ENCODE measurements around the gene ALKBH6. TPM values are rescaled to one million over a fixed set of nuclear protein-coding genes. Genes with fewer than 3 reads are reported as not detected.

Gene ALKBH6
- total and polyA plus RNA-seq, 12 donors = 7.9 to 18.9 (median 10.4) TPM

DNA sequence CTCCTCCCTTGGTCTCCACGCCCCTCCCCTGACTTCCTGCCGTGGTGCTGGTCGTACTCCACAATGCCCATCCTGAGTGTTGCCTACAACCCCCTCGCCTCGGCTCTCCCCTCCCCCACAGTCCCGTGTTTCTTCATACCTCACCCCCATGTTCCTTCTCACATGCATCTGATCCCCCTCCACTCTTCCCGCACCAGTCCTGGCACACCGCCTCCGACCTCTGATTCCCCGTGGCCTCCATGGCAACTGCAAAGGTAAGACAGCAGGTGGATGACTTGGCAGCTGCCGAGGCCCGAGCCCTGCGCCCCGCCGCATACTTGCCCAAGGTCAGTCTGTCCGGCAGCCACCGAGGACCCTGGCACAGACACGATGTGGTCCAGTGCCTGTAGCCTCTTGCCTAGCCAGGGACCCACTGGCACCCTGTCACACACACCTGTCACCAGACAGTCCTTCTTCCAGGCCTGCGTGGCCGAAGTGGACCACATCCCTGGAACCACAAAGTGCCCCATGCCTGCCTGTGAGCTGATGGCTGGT is 35.1 kb downstream of the ALKBH6 start:
- no peaks in the 10 kb centered on the region for H3K9me3 ChIP-seq
- TF ChIP-seq, protein P1, sequence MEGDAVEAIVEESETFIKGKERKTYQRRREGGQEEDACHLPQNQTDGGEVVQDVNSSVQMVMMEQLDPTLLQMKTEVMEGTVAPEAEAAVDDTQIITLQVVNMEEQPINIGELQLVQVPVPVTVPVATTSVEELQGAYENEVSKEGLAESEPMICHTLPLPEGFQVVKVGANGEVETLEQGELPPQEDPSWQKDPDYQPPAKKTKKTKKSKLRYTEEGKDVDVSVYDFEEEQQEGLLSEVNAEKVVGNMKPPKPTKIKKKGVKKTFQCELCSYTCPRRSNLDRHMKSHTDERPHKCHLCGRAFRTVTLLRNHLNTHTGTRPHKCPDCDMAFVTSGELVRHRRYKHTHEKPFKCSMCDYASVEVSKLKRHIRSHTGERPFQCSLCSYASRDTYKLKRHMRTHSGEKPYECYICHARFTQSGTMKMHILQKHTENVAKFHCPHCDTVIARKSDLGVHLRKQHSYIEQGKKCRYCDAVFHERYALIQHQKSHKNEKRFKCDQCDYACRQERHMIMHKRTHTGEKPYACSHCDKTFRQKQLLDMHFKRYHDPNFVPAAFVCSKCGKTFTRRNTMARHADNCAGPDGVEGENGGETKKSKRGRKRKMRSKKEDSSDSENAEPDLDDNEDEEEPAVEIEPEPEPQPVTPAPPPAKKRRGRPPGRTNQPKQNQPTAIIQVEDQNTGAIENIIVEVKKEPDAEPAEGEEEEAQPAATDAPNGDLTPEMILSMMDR (IDR thresholded peaks at IDR 0.05) = no peak
- H3K36me3 ChIP-seq = no peaks in the 10 kb centered on the region
- no peak overlapping the region for H3K4me3 ChIP-seq
- DNase-seq = no peak
- peaks cover 0 to 61% (median 24%) of the 10 kb centered on the region in 7 donors for H3K27me3 ChIP-seq
- no peaks in the 10 kb centered on the region for H3K4me1 ChIP-seq
- intact Hi-C loops (cut with DNase I) = no loop called here
- 63 to 65% methylated on average over 20 of the region's 20 CpGs for WGBS, 2 donors
- no peak for ATAC-seq
- H3K27ac ChIP-seq = no peak overlapping the region

DNA sequence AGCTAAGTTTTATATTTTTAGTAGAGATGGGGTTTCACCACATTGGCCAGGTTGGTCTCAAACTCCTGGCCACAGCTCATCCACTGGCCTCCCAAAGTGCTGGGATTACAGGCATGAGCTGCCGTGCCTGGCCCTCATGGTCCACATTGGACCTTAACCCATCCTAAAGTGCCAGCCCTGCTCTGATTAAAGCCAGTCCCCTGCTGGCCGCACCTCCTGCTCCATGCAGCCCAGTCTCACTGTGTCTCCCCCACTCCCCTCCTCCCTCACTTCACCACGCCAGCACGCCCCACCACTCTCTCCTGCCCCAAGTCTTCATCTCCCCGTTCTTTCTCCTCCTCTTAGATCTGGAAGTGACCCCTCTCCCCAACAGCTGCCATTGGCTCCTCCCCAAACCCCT is 35.7 kb downstream of the ALKBH6 start:
- Histone ChIP-seq H3K9me3 (no peaks in the 10 kb centered on the region), H3K27me3 (peaks cover 0 to 65% (median 24%) of the 10 kb centered on the region in 7 donors), H3K4me3 (no peak overlapping the region), H3K36me3 (no peaks in the 10 kb centered on the region), H3K27ac (no peak overlapping the region), H3K4me1 (no peaks in the 10 kb centered on the region)
- ATAC-seq (no peak), DNase-seq (no peak)
- TF ChIP-seq, protein P1 (IDR thresholded peaks at IDR 0.05) = no peak
- intact Hi-C loops (cut with DNase I) = no loop called here
- 38 to 44% methylated on average over 5 of the region's 5 CpGs for WGBS, 2 donors

DNA sequence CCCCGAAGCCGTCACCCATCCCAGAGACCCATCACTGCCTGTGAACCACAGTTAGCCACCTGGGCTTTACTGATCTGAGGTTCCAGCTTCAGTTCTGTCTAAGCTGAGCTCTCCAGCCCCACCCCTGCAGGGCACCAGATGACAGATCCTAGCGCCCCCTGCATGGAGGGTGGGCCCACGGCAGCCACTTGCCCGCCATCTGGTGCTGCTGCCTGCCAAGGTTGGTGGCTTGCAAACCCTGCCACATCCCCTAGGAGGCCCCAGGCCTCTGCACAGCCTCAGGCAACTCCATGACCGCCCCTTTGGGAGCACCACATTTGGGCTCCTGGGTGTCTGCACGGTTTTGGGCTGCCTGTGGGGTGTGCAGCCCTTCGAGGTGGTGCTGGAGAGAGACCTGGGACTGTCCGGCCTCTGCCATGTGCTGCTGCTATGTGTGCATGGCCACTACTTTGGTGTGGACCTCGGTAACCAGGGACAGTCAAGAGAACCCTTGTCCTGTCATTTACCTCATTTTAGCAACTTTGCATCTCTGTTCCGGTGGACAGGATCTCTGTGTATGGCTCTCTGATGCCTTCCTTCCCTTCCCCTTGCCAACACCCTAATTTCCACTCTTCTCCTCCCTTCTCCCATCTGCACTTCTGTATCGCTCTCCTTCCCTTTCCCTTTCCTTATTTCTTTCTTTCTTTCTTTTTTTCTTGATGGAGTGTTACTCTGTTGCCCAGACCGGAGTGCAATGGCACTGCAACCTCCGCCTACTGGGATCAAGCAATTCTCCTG is 36.4 kb downstream of the ALKBH6 start:
- Histone ChIP-seq H3K36me3 (no peaks in the 10 kb centered on the region), H3K4me3 (no peak overlapping the region), H3K27ac (no peak overlapping the region), H3K4me1 (no peaks in the 10 kb centered on the region), H3K9me3 (no peaks in the 10 kb centered on the region), H3K27me3 (peaks cover 0 to 62% (median 24%) of the 10 kb centered on the region in 7 donors)
- DNase-seq (no peak), ATAC-seq (no peak)
- TF ChIP-seq, protein P1 (IDR thresholded peaks at IDR 0.05) = peak in 1 of 9 donors; percentile 13
- WGBS, 2 donors = 49% methylated on average over 14 of the region's 14 CpGs
- intact Hi-C loops (cut with DNase I) = no loop called here

DNA sequence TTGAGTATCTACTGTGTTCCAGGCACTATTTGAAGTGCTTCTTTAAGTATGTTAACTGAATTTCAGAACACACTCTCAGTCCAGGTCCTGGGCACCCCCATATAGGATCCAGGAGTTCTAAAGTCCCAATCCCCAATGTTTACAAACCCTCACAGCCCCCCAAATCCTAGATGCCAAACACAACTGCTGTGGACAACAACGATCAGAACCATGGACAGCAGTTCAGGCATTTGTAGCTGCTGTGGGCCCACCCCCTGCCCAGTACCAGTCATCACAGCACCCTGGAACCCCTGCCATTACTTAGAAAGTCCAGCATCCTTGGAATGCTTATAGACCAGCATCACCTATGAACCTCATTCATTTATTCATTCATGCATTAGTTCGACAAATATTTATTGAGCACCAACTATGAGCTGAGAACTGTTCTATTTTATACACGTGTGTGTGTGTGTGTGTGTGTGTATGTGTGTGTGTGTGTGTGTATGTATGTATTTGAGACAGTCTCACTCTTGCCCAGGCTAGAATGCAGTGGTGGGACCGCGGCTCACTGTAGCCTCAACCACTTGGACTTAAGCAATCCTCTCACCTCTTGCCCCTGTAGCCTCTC is 38.3 kb downstream of the ALKBH6 start:
- Histone ChIP-seq H3K27me3 (peaks cover 0 to 59% (median 21%) of the 10 kb centered on the region in 7 donors), H3K9me3 (no peaks in the 10 kb centered on the region), H3K4me3 (no peak overlapping the region), H3K36me3 (no peaks in the 10 kb centered on the region), H3K4me1 (no peaks in the 10 kb centered on the region), H3K27ac (no peak overlapping the region)
- intact Hi-C loops (cut with DNase I) = no loop called here
- 33 to 36% methylated on average over 5 of the region's 5 CpGs for WGBS, 2 donors
- TF ChIP-seq, protein P1 (IDR thresholded peaks at IDR 0.05) = no peak
- DNase-seq (no peak), ATAC-seq (no peak)

Measured in heart right ventricle (tissue), 16 donors.